Measurements from ENCODE around the gene TPBGL.

Gene TPBGL

DNA sequence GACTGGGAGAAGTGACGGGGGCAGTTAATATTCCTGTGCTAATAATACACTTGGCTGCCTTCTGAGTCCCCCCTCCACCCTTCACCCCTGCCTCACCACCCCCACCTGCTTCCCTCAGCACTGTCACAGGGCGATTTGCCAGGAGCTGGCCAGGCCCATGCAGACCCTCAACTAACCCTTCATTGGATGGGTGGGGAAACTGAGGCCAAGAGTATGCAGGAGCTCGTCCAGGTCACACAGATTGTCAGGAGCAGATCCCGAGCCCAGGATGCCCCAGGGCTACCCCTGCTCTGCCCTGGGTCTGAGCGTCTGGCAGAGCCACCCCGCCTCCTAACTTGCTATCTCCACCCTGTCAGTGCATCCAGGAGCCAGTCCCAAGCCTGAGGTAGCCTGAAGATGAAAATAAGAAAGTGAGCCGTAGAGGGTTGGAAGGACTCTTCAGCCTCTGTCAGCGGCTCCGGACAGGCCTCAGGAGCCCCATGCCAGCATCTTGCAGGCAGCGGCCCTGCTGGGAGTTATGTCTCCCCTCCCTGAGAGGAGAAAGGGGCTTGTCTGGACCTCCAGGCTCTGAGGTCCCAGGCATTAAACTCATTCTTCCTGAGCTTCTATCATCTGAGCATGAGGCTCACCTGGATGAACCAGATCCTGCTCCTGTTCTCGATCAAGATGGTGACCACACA lies 6.2 kb downstream of the TPBGL start:
- DNase-seq, result peak; percentile 36

DNA sequence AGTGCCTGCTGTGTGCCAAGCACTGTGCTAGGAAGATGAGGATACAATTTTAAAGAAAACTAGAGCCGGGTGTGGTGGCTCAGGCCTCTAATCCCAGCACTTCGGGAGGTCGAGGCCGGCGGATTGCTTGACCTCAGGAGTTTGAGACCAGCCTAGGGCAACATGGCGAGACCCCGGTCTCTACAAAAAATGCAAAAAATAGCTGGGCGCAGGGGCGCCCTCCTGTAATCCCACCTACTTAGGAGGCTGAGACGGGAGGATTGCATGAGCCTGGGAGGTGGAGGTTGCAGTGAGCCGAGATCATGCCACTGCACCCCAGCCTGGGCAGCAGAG lies 8.3 kb downstream of the TPBGL start:
- no peak for DNase-seq

DNA sequence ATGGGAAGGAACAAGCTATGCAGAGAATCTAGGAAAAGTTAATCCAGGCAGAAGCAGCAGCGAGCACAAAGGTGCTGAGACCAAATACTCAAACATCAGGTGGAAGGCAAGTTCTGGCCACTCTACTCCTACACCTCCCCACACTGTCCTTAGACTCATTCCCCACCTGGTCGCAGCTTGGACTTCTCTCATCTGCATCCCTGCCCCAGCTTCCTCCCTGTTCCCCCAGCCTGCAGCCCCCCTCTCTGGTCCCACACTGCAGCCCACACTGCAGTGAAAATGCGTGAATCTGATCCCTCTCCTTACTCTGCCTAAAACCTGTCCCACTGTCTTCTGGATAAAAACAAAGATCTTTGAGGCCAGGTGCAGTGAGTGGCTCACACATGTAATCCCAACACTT lies 9.1 kb downstream of the TPBGL start:
- DNase-seq, result no peak

- DNase-seq, result no peak
Measured at GRCh38 chr11:75254326-75254725, 13.8 kb downstream of the TPBGL start.

- DNase-seq, result no peak
Measured at GRCh38 chr11:75260396-75261170, 20.0 kb downstream of the TPBGL start.

GRCh38 chr11:75261902-75262361 lies 21.4 kb downstream of the TPBGL start:
- DNase-seq, result no peak

- DNase-seq, result no peak
Measured at GRCh38 chr11:75262436-75262835, 21.9 kb downstream of the TPBGL start.

- no peak for DNase-seq
Measured at GRCh38 chr11:75262961-75263852, 22.6 kb downstream of the TPBGL start.

GRCh38 chr11:75263944-75264349 lies 23.4 kb downstream of the TPBGL start:
- no peak for DNase-seq

DNA sequence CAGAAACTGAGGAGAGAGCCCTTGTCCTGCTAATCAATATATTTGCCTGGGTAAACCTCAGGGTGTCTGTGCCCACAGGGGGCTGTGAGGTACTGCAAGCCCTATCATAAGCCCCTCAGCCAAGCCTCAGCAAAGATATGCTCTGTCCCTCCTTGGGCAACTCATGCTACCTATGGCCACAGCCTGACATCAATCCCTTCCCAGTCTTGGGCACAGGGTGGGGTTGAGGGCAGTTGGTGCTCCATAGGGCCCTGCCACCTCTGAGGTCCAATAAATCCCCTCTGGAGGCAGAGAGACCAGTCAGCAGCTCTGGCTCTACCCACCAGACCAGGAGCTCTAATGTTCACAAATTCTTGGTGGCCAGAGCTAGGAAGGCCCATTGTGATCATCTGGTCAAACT lies 23.8 kb downstream of the TPBGL start:
- DNase-seq, result no peak

GRCh38 chr11:75264971-75265370 lies 24.4 kb downstream of the TPBGL start:
- DNase-seq, result no peak

- DNase-seq, result no peak
Measured at GRCh38 chr11:75265851-75266531, 25.4 kb downstream of the TPBGL start.

DNA sequence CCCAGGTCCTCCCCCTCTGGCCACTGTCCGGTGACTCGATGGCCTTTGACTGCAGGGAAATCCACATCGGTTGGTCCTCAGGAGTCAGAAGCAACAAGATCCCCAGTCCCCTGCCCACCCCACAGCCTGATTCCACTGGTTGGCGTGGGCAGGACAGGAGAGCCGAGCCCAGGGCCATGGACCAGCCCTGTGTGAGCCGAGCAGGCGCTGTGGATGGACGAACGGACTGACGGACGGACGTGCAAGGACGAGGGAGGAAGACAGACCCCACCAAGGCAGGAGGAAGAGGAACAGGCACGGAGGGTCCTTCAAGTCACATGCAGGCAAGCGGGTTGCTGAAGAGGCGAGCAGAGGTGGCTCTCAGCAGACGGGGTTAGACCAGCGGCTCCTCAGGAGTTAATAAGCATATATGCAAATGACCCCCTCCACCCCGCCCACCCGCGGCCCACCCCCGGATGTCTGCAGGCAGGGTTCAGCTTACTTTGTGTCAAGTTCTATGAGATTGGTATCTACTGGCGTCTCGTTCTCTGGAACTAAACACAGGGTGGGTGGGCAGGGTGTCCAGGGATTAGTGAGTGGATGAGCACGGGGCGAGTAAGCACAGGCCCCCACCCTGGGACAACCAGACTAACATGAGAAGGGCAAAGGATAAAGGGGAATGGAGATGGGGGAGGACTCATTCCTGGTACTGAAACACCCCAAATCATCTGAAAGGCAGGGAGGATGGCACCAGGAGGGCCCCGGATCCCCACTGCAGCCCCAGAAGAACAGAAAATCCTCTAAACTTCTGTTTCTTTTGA lies 26.8 kb downstream of the TPBGL start:
- no peak for DNase-seq

DNA sequence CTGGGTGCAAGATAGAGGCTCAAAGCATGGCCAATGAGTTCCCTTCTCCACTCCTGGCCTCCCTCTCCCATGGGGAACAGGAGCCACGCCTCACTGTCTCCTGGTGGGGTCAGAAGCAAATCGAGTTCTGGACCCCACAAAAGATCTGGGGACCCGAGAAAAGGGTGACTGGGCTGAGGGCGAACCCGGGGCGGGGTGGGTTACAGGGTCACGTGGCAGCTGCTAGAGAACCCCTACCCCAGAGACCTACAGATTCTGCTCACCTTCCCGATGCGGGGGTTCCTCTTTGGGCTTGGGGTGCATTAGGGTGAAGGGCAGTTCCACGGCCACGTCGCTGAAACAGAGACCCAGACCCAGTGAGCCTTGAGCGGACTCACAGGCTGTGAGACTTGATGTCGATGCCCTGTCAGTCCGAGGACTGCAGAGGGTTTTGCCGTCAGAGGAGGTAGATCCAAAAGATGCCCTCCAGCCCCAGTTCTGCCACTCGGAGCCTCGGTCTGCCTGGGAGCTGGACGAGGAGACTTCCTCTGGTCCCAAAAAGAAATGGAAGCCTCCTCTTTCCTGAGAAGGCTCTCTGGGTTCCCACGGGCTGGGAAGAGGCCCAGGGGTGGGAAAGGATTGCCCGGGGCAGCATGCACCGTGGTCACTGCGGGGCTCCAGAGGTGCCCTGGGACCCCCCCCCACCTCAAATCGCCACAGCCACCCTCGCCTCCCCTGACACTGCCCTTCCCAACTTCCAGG lies 28.2 kb downstream of the TPBGL start:
- DNase-seq, result no peak

GRCh38 chr11:75269367-75269660 lies 28.7 kb downstream of the TPBGL start:
- no peak for DNase-seq

DNA sequence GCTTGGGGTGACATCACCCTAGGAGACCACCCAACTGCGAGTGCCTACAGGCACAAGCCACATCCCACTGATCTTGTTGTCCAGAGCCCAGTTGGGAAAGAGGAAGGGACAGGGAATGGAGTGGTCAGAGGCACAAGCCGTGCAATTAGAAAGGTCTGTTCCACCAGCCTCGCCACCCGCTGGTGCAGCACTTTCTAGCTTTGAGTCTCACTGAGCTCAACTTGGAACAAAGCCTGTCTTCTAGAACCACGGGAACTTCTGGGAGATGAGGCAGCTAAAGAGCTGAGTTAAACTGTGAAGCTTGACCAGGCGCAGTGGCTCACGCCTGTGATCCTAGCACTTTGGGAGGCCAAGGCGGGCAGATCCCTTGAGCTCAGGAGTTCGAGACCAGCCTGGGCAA lies 29.3 kb downstream of the TPBGL start:
- no peak for DNase-seq

- no peak for DNase-seq
Measured at GRCh38 chr11:75270896-75271418, 30.4 kb downstream of the TPBGL start.

GRCh38 chr11:75271730-75272129 lies 31.2 kb downstream of the TPBGL start:
- no peak for DNase-seq

GRCh38 chr11:75272391-75272790 lies 31.8 kb downstream of the TPBGL start:
- DNase-seq, result no peak

DNA sequence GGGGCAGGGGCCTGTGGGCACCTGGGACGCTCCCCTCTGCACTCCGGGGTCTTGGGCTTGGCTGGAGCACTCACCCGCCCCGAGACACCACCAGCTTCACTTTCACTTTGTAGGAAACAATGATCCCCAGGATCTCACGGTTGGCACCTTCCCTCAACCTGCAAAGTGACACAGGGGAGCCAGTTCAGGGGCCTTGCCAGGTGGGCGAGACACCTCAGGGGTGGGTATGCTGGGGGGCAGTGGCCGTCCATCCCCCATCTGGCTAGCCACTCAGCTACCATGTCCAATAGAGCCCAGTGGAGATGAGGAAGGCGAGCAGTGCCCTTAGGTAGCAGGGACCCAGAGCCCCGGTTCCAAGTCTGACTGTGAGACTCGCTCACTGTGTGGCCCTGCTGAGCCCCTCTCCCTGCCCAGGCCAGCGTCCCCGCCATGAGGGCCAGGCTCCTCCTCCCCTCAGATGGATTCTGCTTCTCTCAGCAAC lies 32.3 kb downstream of the TPBGL start:
- no peak for DNase-seq
